A549 (cell line): ENCODE results near the gene RNF207. TPM values are rescaled to one million over a fixed set of nuclear protein-coding genes. Genes with fewer than 3 reads are reported as not detected.

ENCODE experiments used
- ATAC-seq, 2 experiments: fragments of 200-7000 bp in 1 of 2; fragments of >200 bp in 1 of 2; cut with Nextera tagmentation in 1 of 2; cut with Tn5 transposase in 1 of 2; 3 replicates each; pipeline versions ENCODE4 v1.8.0 to v1.9.1; 2018 to 2020; ENCODE audit warnings: mild to moderate bottlenecking in 1 of 2, moderate library complexity in 1 of 2
- CTCF ChIA-PET: fragments of 300-600 bp; sonication (Branson Sonifier 250); formaldehyde crosslinking; extraction: SDS; loops from one replicate; lab custom pipeline; 2021; ENCODE audit warnings: antibody characterized with exemption, inconsistent platforms; lab: Yijun Ruan, JAX
- POLR2A ChIA-PET: fragments of 350-600 bp; formaldehyde crosslinking; extraction: SDS; loops from one replicate; lab custom pipeline; 2021; ENCODE audit warnings: antibody characterized with exemption, inconsistent platforms; lab: Yijun Ruan, JAX
- DNase-seq, 2 experiments: peaks; one replicate each; pipeline versions ENCODE4 v3.0.0 to v3.0.0-alpha.2; 2011 to 2016; ENCODE audit warnings: low read depth in 1 of 2, low spot score in 1 of 2
- FAIRE-seq: peaks from 2 replicates; lab custom pipeline; 2011; peaks lifted over from hg19 to GRCh38; lab: Jason Lieb, UNC
- H3K27ac ChIP-seq, 2 experiments: fragments of >200 bp; sonication (Bioruptor Twin); formaldehyde crosslinking; 3 replicates each; pipeline ENCODE4 v1.5.1; 2016 to 2017
- H3K4me1 ChIP-seq: fragments of >200 bp; sonication (Bioruptor Twin); formaldehyde crosslinking; 3 replicates; pipeline ENCODE4 v1.6.1; 2016
- H3K4me2 ChIP-seq: fragments of >200 bp; sonication (Bioruptor Twin); formaldehyde crosslinking; 3 replicates; pipeline ENCODE4 v1.6.1; 2016
- H3K4me3 ChIP-seq: fragments of >200 bp; sonication (Bioruptor Twin); formaldehyde crosslinking; 3 replicates; pipeline ENCODE4 v1.5.1; 2016
- H3K9me3 ChIP-seq: fragments of >200 bp; sonication (Bioruptor Twin); formaldehyde crosslinking; 3 replicates; pipeline ENCODE4 v1.6.1; 2016
- CBX2 ChIP-seq: fragments of 200-600 bp; sonication (generic); IDR thresholded peaks from 2 replicates; pipeline ENCODE4 v1.6.1; 2016; ENCODE audit warnings: low read depth, mild to moderate bottlenecking, borderline replicate concordance
- CBX8 ChIP-seq: fragments of 200-600 bp; sonication (generic); IDR thresholded peaks from 2 replicates; pipeline ENCODE4 v1.6.1; 2016
- CEBPB ChIP-seq, 2 experiments: fragments of >200 bp in 1 of 2; sonication (Bioruptor Twin) in 1 of 2; formaldehyde crosslinking in 1 of 2; IDR thresholded peaks; 2 replicates each; pipeline ENCODE4 v1.6.1; 2012 to 2016
- CHD2 ChIP-seq: fragments of 150-350 bp; IDR thresholded peaks from 2 replicates; pipeline ENCODE4 v1.6.1; 2014; ENCODE audit warnings: low read length; ENCODE audit not compliant: partially characterized antibody
- CHD4 ChIP-seq: fragments of 200-600 bp; sonication (generic); IDR thresholded peaks from 2 replicates; pipeline ENCODE4 v1.6.1; 2016; ENCODE audit warnings: antibody characterized with exemption, mild to moderate bottlenecking, borderline replicate concordance
- EP300 ChIP-seq, 2 experiments: fragments of >200 bp; sonication (Bioruptor Twin); formaldehyde crosslinking; IDR thresholded peaks; 2 replicates in 1 of 2; 3 replicates in 1 of 2; pipeline ENCODE4 v1.6.1; 2016 to 2017
- ESRRA ChIP-seq: fragments of 150-350 bp; IDR thresholded peaks from 2 replicates; pipeline ENCODE4 v1.6.1; 2014; ENCODE audit warnings: mild to moderate bottlenecking, low read length, borderline replicate concordance
- FOSB ChIP-seq: fragments of 250-450 bp; sonication (Bioruptor Pico); IDR thresholded peaks from 2 replicates; pipeline ENCODE4 v1.5.0; 2020; ENCODE audit warnings: mild to moderate bottlenecking, moderate library complexity
- FOSL2 ChIP-seq, 2 experiments: fragments of 450-650 bp in 1 of 2; fragments of >200 bp in 1 of 2; sonication (Bioruptor Twin) in 1 of 2; formaldehyde crosslinking; IDR thresholded peaks; 2 replicates each; pipeline versions ENCODE4 v1.5.0 to v1.6.1; 2016 to 2020; ENCODE audit warnings: mild to moderate bottlenecking in 1 of 2, moderate library complexity in 1 of 2
- FOXS1 ChIP-seq: fragments of 250-450 bp; sonication (Bioruptor Pico); IDR thresholded peaks from 2 replicates; pipeline ENCODE4 v1.5.0; 2020; ENCODE audit warnings: mild to moderate bottlenecking, moderate library complexity
- GATA3 ChIP-seq: IDR thresholded peaks from 2 replicates; pipeline ENCODE4 v1.6.1; 2012; ENCODE audit warnings: borderline replicate concordance
- HEYL ChIP-seq: fragments of 250-450 bp; sonication (Bioruptor Pico); IDR thresholded peaks from 2 replicates; pipeline ENCODE4 v1.8.0; 2021; ENCODE audit warnings: mild to moderate bottlenecking, moderate library complexity
- HOXB13 ChIP-seq: fragments of 250-450 bp; sonication (Bioruptor Pico); IDR thresholded peaks from 2 replicates; pipeline ENCODE4 v1.5.0; 2020; ENCODE audit warnings: low read depth, mild to moderate bottlenecking, moderate library complexity
- MAZ ChIP-seq: fragments of 150-350 bp; IDR thresholded peaks from 2 replicates; pipeline ENCODE4 v1.6.1; 2014; ENCODE audit warnings: antibody characterized with exemption, low read depth, low read length, borderline replicate concordance
- NFE2L2 ChIP-seq: fragments of 150-350 bp; conservative IDR thresholded peaks from 2 replicates; pipeline ENCODE4 v1.6.1; 2014; ENCODE audit warnings: low read length
- POLR2A ChIP-seq: IDR thresholded peaks from 2 replicates; pipeline ENCODE4 v1.6.1; 2012; ENCODE audit warnings: mild to moderate bottlenecking, low read length
- REST ChIP-seq: fragments of 200-600 bp; sonication (generic); IDR thresholded peaks from 2 replicates; pipeline ENCODE4 v1.6.1; 2016; ENCODE audit warnings: antibody characterized with exemption, mild to moderate bottlenecking, moderate library complexity
- RFX5 ChIP-seq: fragments of 450-650 bp; IDR thresholded peaks from 2 replicates; pipeline ENCODE4 v1.7.1; 2014; ENCODE audit warnings: antibody characterized with exemption, mild to moderate bottlenecking, moderate library complexity
- SREBF2 ChIP-seq: fragments of 450-650 bp; IDR thresholded peaks from 2 replicates; pipeline ENCODE4 v1.6.1; 2014; ENCODE audit warnings: mild to moderate bottlenecking, moderate library complexity
- TP53 ChIP-seq: fragments of 250-450 bp; sonication (Bioruptor Pico); IDR thresholded peaks from 2 replicates; pipeline ENCODE4 v1.5.0; 2021; ENCODE audit warnings: mild to moderate bottlenecking, moderate library complexity
- ZFP36 ChIP-seq: fragments of 450-650 bp; IDR thresholded peaks from 2 replicates; pipeline ENCODE4 v1.6.1; 2014; ENCODE audit warnings: borderline replicate concordance; ENCODE audit not compliant: partially characterized antibody
- WGBS: methylation state at CpG from one replicate; pipeline ENCODE4 v1.1.6; 2017; ENCODE audit errors: missing lambda C conversion rate; 5-methylcytosine and 5-hydroxymethylcytosine counted together
- polyA plus RNA-seq, 4 experiments: library from polyadenylated mRNA; depleted of rRNA in 3 of 4; stranded (reverse); fragments of >200 nt; fragmentation: RNase III in 1 of 4; extraction: RNeasy Plus Mini Kit Qiagen cat#74134 plus additional on column Dnase treatment in 1 of 4; gene quantifications; 2 replicates in 3 of 4; 3 replicates in 1 of 4; pipeline ENCODE4 v1.2.3, GENCODE V29; 2011 to 2017
- TF ChIP-seq, protein P1 (sequence below): IDR thresholded peaks from 2 replicates; pipeline ENCODE4 v1.6.1; 2012
- TF ChIP-seq, protein P2 (sequence below): IDR thresholded peaks from 2 replicates; pipeline ENCODE4 v1.6.1; 2012; ENCODE audit warnings: low read depth, borderline replicate concordance
- TF ChIP-seq, protein P3 (sequence below): fragments of >200 bp; sonication (Bioruptor Twin); formaldehyde crosslinking; IDR thresholded peaks from 3 replicates; pipeline ENCODE4 v1.5.1; 2016
- TF ChIP-seq, protein P4 (sequence below): fragments of 450-650 bp; IDR thresholded peaks from 2 replicates; pipeline ENCODE4 v1.6.1; 2014; ENCODE audit warnings: antibody characterized with exemption
- TF ChIP-seq, protein P5 (sequence below): fragments of >200 bp; sonication (Bioruptor Twin); formaldehyde crosslinking; IDR thresholded peaks from 2 replicates; pipeline ENCODE4 v1.6.1; 2016

RNF207 gene
- polyA plus RNA-seq, 2 of the 4 experiments (the other 2 are of a cell fraction), result 11.3 to 24.6 TPM

- TF ChIP-seq, protein P1, sequence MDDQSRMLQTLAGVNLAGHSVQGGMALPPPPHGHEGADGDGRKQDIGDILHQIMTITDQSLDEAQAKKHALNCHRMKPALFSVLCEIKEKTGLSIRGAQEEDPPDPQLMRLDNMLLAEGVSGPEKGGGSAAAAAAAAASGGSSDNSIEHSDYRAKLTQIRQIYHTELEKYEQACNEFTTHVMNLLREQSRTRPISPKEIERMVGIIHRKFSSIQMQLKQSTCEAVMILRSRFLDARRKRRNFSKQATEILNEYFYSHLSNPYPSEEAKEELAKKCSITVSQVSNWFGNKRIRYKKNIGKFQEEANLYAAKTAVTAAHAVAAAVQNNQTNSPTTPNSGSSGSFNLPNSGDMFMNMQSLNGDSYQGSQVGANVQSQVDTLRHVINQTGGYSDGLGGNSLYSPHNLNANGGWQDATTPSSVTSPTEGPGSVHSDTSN, result no peak
- no peak for TF ChIP-seq RFX5
- TF ChIP-seq HOXB13 (CRISPR knock-in tag), result no peak
- no peak for TF ChIP-seq CHD4
- TF ChIP-seq, protein P2, sequence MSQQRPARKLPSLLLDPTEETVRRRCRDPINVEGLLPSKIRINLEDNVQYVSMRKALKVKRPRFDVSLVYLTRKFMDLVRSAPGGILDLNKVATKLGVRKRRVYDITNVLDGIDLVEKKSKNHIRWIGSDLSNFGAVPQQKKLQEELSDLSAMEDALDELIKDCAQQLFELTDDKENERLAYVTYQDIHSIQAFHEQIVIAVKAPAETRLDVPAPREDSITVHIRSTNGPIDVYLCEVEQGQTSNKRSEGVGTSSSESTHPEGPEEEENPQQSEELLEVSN, result no peak
- TF ChIP-seq, all 56 proteins: peak for 0
- H3K9me3 ChIP-seq, result no peaks in the 10 kb centered on the region
- H3K4me1 ChIP-seq, result peaks cover 7% of the 10 kb centered on the region; the same call in 1 of the 3 replicates
- ATAC-seq (no peak), FAIRE-seq (no peak), DNase-seq (no peak)
- ChIA-PET POLR2A (interaction anchor here (1.0 to 1.6 kb wide), 4 partner anchors 9 to 30 kb away, joined by 3 to 9 read pairs (median 6); partner anchors contain the start of gene RNF207), CTCF (interaction anchor here (0.6 to 4.4 kb wide), 6 partner anchors 10 to 223 kb away, joined by 3 to 21 read pairs (median 4); partner anchors contain the start of gene RNF207)
- H3K27ac ChIP-seq, result peak overlapping the region; percentile 99
- WGBS, result 0% methylated on average over 3 of the region's 30 CpGs
- peak overlapping the region; percentile 78 for H3K4me2 ChIP-seq
- H3K4me3 ChIP-seq, result peak overlapping the region; percentile 100
These were observed 29.4 kb downstream of the RNF207 start for GRCh38 chr1:6235296-6235677.

DNA sequence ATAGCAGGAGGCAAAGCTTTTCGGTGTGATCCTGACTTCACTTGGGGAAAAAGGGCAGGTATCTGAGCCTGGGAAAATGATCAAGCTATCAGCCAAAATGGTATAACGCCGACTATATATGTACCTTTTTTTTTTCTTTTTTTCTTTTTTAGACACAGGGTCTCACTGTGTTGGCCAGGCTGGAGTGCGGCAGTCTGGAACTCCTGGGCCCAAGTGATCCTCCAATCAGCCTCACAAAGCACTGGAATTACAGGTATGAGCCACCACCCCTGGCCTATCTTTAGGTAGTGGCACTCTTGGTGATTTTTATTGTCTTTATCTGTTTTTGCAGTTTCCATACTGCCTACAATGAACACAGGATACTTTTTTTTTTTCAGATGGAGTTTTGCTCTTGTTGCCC is 31.2 kb downstream of the RNF207 start:
- no peaks in the 10 kb centered on the region for H3K9me3 ChIP-seq
- POLR2A ChIA-PET, result interaction anchor here (1.6 kb wide), 1 partner anchor 31 kb away, joined by 9 read pairs; the partner anchor contains the start of gene RNF207
- 95% methylated on average over 4 of the region's 4 CpGs for WGBS
- no peak for FAIRE-seq
- TF ChIP-seq REST (no peak), FOSB (no peak), NFE2L2 (no peak)
- peaks cover 7% of the 10 kb centered on the region; the same call in 1 of the 3 replicates for H3K4me1 ChIP-seq
- no peak overlapping the region for H3K4me2 ChIP-seq
- H3K27ac ChIP-seq, result no peak overlapping the region
- ATAC-seq, result no peak
- H3K4me3 ChIP-seq, result no peak overlapping the region
- DNase-seq, result no peak
- CTCF ChIA-PET, result interaction anchor here (0.9 to 4.4 kb wide), 4 partner anchors 8 to 107 kb away, joined by 3 to 33 read pairs (median 16); partner anchors contain the start of gene RNF207

- ATAC-seq, result no peak
- CTCF ChIA-PET, result interaction anchor here (0.5 to 4.1 kb wide), 12 partner anchors 8 to 838 kb away, joined by 3 to 33 read pairs (median 3); no protein-coding TSS in a partner anchor
- POLR2A ChIA-PET, result no interaction called here
- H3K9me3 ChIP-seq, result no peaks in the 10 kb centered on the region
- H3K4me2 ChIP-seq, result no peak overlapping the region
- 56% methylated on average over 7 of the region's 7 CpGs for WGBS
- H3K4me1 ChIP-seq, result peaks cover 5% of the 10 kb centered on the region; the same call in 1 of the 3 replicates
- FAIRE-seq, result no peak
- DNase-seq, result no peak
- no peak overlapping the region for H3K27ac ChIP-seq
- H3K4me3 ChIP-seq, result no peak overlapping the region
- TF ChIP-seq, protein P3, sequence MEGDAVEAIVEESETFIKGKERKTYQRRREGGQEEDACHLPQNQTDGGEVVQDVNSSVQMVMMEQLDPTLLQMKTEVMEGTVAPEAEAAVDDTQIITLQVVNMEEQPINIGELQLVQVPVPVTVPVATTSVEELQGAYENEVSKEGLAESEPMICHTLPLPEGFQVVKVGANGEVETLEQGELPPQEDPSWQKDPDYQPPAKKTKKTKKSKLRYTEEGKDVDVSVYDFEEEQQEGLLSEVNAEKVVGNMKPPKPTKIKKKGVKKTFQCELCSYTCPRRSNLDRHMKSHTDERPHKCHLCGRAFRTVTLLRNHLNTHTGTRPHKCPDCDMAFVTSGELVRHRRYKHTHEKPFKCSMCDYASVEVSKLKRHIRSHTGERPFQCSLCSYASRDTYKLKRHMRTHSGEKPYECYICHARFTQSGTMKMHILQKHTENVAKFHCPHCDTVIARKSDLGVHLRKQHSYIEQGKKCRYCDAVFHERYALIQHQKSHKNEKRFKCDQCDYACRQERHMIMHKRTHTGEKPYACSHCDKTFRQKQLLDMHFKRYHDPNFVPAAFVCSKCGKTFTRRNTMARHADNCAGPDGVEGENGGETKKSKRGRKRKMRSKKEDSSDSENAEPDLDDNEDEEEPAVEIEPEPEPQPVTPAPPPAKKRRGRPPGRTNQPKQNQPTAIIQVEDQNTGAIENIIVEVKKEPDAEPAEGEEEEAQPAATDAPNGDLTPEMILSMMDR, result no peak
- TF ChIP-seq TP53 (CRISPR knock-in tag) (no peak), ESRRA (no peak), HEYL (CRISPR knock-in tag) (no peak), GATA3 (no peak), SREBF2 (no peak), EP300 (IDR thresholded peaks at IDR 0.05) (no peak), CBX2 (no peak), FOXS1 (CRISPR knock-in tag) (no peak), CHD2 (no peak), CBX8 (no peak), FOSL2 (IDR thresholded peaks at IDR 0.05) (no peak), FOSL2 (CRISPR knock-in tag; IDR thresholded peaks at IDR 0.05) (no peak), MAZ (no peak), ZFP36 (no peak), POLR2A (no peak), FOSB (no peak), CEBPB (IDR thresholded peaks at IDR 0.05) (no peak)
- TF ChIP-seq, protein P4, sequence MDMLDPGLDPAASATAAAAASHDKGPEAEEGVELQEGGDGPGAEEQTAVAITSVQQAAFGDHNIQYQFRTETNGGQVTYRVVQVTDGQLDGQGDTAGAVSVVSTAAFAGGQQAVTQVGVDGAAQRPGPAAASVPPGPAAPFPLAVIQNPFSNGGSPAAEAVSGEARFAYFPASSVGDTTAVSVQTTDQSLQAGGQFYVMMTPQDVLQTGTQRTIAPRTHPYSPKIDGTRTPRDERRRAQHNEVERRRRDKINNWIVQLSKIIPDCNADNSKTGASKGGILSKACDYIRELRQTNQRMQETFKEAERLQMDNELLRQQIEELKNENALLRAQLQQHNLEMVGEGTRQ, result no peak
- TF ChIP-seq, protein P5, sequence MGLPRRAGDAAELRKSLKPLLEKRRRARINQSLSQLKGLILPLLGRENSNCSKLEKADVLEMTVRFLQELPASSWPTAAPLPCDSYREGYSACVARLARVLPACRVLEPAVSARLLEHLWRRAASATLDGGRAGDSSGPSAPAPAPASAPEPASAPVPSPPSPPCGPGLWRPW, result no peak
These were observed 33.4 kb downstream of the RNF207 start for GRCh38 chr1:6239213-6239752.
